Stromal cell of bone marrow (primary cell): Measurements from ENCODE around the gene MLEC.

ENCODE experiments used
- DNase-seq: peaks from one replicate; pipeline ENCODE4 v3.0.0-alpha.2; 2012; ENCODE audit warnings: low read depth

Gene MLEC, protein sequence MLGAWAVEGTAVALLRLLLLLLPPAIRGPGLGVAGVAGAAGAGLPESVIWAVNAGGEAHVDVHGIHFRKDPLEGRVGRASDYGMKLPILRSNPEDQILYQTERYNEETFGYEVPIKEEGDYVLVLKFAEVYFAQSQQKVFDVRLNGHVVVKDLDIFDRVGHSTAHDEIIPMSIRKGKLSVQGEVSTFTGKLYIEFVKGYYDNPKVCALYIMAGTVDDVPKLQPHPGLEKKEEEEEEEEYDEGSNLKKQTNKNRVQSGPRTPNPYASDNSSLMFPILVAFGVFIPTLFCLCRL

DNA sequence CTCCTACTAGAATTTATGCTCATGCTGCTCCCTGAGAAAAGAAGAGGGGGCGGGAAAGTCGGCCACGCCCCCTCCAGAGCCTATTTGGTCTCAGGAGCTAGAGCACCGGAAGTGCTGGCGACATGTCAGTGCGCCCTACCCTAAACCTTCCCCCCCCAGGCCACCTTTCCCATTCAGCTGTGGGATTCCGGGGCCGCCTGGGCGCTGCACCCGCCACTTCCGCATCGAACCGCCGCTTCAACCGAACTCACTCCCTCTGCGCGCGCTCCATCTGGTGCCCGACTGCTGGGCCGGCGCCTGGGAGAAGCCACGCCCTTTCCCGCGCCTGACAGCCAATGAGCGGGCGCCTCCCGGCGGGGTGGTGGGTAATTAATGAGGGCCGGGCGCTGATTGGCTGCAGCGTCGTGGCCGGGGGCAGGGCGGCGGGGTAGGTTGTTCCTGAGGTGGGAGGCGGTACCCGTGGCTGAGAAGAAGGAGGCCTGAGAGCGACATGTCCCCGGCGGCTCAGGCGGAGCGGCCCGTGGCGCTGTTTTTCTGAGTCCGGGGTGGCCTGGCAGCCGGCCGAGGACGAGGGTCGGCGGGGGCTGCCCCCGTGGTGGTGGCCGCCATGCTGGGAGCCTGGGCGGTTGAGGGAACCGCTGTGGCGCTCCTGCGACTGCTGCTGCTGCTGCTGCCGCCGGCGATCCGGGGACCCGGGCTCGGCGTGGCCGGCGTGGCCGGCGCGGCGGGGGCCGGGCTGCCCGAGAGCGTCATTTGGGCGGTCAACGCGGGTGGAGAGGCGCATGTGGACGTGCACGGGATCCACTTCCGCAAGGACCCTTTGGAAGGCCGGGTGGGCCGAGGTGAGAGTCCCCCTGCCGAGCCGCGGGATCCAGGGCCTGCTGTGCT is at the start of gene MLEC:
Gene MLEC (plus strand): TSS at position 460 of the 888 bp plus-strand sequence. CDS start 148 bp downstream, at position 608.
- peak; percentile 95 for DNase-seq

DNA sequence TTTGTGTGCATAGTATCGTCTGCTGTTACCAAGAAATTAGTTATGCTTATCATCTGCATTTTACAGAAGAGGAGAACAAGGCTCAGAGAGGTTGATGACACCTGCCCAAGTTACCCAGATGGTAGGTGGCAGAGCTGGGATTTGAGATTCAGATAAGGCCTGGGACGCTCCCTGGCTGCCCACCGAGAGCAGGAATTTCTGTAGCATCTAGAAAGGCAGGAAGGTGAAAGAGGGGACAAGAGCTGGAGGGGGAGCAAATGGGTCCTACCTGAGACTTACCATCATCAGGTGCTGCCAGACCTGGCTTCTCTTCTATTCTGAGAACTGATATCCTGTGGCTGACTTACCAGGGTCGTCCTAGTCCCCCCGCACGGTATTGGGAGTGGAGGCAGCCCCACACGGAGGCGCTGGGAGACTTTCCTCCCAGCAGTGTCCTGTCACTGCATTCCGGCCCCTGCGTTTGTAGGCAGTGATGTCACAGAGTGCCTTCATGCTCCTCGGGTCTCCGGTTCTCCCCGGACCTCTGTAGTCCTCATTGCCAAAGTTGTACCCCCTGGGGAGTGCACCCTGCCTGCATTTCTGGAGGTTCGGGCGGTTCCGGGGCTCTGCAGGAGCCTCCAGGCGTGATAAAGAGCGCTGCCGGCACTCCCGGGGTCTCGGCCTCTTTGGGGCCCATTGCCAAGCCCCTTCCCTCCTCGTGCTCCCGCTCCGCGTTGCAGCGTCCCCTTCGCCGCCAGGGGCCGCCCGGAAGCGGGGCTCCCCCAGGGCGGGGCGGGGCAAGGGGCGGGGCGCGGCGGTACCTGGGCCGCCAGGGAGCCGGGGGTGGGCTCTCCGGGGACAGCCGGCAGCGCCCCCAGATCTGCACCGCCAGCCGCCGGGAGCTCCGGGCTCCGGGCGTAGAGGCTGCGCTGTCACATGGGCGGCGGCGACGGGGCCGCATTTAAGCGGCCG is 46.9 kb upstream of the MLEC start, which contains the start of gene CABP1:
Gene CABP1 (plus strand): TSS at position 856 of the 951 bp plus-strand sequence. CDS start 60 bp downstream, at position 916.
- DNase-seq = no peak

DNA sequence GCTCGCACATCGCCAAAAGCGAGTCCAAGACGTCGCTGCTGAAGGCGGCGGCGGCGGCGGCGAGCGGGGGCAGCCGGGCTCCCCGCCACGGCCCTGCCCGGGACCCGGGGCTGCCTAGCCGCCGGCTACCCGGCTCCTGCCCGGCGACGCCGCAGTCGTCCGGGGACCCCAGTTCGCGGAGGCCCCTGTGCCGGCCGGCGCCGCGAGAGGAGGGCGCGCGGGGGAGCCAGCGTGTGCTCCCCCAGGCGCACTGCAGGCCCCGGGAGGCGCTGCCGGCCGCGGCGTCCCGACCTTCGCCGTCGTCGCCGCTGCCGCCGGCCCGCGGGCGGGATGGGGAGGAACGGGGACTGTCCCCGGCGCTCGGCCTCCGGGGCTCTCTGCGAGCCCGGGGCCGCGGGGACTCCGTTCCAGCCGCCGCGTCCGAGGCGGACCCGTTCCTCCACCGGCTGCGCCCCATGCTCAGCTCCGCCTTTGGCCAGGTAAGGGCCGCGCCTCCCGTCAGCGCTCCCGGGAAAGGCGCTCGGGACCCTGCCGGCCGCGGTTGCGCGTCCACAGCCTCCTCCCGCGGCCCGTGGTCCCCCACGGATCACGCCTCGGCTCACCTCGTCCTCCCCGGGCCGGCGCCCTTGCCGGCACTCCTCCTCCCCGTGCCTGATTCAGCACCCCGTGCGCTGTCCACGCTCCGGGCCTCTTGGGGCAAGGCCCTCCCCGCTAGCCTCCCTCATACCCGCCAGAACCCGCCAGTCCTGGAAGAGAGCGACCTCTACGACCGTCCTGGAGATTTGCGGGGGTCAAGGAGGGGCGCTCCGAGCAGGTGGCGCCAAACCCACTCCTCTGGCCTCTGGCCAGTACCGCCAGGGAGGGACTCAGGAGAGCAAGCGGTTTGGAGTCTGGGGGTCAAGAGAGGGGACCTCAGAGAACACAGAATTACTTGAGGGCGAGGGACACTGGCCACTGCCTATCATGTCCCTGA is 45.8 kb upstream of the MLEC start:
- no peak for DNase-seq

DNA sequence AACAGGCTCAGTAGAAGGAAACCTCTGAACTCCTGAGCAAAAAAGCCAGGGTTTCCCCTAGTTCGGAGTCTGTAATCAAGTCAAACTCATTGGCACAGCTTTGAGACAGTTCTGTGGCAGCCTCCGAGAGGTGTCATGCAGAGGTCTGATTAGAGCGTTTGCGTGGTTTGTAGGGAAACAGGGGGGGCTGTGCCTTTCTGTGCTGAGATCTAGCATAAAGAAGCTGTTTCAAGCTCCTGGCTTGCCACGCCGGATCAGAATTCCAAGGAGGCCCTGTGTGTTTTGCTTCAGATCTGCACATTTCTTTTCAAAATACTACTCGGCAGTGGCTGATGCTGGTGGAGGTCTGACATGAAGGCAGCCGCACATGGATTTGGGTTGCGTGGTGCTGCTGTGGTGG is 44.8 kb upstream of the MLEC start:
- DNase-seq = no peak

DNA sequence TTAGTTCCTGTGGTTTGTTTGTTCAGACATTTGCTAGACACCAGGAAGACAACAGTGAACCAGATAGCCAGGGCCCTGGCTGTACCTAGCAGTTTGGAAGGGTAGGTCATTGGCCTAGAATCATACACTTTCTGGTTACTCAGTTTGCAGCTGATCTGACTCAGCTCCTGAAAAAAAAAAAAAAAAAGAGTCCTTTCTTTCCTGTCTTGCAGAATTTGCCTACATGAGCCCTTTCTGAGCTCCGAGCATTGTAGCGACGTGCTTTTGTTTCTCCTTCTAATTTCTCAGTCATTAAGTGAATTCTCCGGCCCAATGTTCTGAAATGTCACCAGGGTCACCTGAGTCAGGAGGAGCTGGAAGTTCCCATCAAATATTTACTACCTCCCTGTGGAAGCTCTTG is 44.1 kb upstream of the MLEC start:
- DNase-seq = no peak

DNA sequence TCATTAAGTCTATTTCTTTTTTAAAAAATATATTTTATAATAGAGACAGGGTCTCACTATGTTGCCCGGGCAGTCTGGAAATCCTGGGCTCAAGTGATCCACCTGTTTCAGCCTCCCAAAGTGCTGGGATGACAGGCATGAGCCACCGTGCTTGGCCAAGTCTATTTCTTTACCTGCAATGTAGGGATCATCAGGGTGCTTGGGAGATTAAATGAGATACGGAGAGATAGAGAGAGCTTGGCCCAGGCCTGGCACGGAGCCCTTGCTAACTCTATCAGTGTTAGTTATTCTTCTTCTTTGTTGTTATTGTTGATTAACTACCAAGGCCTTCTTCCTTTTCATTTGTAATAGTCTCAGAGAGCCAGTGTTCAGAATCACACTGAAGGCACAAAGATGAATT is 43.4 kb upstream of the MLEC start:
- DNase-seq = no peak

DNA sequence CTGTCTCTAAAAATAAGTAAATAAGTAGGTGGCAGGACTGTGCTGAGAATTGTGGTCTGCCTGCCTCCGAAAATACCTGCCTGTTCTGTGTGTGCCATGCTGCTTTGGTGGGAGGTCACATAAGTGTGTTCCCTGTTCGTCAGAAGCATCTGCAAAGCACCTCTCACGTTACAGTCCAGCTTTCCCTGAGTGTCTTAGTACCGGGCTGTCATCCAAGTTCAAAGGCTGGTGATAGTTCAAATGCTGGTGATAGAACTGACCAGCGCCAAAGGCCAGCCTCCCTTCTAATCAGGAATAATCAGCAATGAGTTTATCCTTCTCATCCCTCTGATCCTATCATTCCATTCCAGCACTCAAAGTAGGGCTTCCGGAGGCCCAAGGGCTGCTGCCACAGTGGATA is 40.9 kb upstream of the MLEC start:
- no peak for DNase-seq

DNA sequence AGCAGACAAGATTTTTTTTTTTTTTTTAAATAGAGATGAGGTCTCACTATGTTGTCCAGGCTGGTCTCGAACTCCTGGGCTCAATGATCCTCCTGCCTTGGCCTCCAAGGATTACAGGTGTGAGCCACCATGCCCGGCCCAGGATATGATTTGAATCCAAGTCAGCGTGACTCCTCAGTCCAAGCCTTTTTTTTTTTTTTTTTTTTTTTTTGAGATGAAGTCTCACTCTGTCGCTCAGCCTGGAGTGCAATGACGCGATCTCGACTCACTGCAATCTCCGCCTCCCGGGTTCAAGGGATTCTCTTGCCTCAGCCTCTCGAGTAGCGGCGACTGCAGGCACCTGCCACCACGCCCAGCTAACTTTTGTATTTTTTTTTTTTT is 39.6 kb upstream of the MLEC start:
- no peak for DNase-seq

DNA sequence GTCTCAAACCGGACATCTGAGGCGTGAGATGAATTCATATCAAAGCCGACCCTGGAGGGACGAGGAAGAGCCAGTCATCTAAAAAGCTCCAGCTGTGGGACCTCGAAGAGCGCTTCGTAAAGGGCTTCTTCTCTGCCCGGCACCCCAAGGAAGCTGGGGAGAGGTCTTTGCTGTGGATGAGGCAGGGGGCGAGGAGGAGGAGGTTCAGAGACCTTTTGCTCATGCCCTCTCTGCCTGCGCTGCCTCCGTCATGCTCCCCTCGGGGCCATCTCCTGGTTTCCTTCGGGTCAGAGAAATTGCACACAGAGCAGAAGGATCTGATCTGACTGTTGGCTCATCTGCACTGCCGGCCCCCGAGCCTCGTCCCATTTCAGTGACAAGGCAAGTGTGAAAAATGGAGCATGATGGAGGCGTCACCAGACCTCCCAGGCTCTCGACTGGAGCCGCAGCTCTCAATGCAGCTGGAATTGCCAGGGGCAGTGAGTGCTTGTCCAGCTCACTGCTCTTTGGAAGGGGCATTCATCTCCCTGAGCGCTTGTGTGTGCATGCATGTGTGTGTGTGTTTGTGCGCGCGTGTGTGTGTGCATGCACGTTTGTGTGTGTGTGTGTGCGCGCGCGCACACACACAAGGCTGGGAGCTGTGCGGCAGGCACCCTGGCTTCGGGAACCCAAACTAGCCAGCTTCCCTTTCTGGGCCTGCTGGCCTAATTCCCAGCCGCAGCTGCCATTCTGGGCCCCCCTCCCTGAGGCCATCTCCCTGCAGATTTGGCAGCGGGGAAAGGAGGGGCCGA is 37.3 kb upstream of the MLEC start:
- DNase-seq = no peak

DNA sequence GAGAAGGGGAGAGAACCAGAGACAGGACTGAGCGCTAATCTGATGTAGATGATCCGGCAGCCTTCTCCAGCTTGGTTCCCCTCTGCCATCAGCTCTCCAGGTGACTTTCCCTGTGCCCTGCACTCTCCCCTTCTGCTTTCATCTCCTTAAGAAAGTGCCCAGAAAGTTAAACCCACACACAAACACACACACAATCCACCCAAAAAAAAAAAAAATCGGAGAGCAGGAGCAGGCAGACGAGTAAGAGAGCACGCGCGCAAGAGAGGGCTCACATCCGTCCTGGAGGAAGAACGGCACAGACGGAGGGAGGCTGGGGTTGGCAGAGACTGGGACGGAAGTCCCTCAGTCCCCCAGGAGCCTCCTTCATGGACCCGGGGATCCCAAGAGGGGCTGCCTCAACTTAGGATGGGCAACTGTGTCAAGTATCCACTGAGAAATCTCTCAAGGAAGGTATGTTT is 36.7 kb upstream of the MLEC start:
- DNase-seq = no peak

DNA sequence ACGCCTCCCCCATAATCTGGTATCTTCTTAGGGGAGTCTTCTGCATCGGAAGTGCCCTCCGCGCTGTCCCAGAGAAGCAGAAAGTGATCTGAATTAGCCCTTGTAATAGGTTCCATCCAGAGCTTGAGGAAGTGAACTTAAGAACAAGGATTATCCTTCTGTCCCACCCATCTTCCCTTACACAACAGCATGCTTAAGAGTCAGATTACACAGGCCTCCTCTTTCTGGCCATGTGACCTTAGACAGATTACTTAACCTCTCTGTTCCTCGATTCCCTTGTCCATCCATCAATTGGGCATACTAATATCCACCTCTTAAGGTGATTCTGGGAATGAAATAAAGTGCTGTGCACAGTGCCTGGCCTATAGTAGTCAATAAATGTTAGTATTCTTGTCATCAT is 35.1 kb upstream of the MLEC start:
- DNase-seq = no peak

DNA sequence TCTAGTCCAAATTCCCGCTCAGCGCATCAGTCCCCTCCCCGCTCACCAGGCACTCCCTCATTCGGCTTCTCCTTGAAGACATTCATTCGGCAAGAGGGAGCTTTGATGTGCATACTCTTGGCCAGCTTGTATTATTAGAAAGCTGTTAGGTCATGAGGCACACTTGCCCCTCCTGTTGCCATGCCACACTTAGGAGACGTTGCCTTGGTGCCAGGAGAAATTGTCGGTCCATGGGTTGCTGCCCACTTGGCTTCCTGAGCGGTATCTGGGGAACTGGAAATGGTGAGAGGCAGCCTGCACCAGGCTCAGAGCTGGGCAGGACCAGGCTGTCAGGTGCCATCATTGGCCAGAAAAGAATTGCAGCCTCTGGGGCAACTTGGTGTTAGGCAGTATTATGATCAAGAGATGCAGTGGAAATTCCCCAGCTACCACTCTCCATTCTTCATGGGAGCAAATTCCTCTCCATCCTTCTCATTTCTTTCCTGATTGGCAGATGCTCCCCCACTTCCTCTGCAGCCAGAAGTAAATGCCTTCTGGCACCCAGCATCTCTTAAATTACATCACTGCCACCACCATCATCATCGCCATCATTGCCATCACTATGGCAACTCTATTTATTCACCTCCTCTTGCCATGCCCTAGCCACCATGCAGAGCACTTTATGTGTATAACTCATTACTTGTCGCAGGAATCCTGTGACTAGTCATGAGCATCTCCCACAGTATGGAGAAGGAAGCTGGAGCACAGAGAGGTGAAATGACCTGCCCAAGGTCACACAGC is 34.1 kb upstream of the MLEC start:
- DNase-seq = no peak

DNA sequence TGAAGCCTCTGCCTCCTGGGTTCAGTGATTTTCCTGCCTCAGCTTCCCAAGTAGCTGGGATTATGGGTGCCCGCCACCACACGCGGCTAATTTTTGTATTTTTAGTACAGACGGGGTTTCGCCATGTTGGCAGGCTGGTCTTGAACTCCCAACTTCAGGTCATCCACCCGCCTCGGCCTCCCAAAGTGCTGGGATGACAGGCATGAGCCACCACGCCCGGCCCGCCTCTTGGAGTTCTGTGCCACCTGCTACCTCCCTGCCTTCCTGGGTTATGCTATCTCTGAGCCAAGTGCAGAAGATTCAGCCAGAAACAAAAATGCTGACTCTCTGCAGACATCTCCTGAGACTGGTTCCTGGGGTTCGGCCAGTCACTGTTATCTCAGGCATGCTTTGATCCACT is 33.3 kb upstream of the MLEC start:
- no peak for DNase-seq

DNA sequence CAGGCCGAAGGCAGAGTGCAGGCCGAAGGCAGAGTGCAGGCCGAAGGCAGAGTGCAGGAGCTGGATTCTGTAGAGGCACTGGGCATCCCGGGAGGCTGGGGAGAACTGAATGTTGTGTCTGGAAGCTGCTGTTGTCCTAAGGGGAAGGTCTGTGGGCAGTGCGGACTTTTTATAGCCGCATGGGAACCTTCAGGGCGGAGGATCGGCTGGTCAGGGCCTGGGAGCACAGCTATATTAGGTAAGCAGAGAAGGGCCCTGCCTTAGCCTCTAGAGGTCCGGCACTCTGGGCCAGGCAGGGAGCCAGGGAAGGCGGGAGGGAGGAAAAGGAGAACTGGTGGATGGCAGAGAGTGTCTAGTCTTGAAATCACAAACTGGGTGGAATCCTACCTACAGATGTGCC is 32.3 kb upstream of the MLEC start:
- no peak for DNase-seq

DNA sequence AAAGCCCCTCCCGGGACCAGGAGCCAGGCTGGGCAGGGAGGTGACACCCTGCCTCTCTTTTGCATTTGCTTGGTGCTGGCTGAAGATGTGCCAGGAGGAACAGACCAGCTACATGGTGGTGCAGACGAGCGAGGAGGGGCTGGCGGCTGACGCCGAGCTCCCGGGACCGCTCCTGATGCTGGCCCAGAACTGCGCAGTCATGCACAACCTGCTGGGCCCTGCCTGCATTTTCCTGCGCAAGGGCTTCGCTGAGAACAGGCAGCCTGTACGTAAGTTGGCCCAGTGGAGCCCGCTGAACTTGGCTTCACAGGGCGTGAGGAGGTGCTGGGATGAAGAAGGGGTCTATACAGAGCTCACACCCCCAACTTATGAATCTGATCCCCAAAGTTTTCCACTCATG is 30.9 kb upstream of the MLEC start:
- DNase-seq = no peak

DNA sequence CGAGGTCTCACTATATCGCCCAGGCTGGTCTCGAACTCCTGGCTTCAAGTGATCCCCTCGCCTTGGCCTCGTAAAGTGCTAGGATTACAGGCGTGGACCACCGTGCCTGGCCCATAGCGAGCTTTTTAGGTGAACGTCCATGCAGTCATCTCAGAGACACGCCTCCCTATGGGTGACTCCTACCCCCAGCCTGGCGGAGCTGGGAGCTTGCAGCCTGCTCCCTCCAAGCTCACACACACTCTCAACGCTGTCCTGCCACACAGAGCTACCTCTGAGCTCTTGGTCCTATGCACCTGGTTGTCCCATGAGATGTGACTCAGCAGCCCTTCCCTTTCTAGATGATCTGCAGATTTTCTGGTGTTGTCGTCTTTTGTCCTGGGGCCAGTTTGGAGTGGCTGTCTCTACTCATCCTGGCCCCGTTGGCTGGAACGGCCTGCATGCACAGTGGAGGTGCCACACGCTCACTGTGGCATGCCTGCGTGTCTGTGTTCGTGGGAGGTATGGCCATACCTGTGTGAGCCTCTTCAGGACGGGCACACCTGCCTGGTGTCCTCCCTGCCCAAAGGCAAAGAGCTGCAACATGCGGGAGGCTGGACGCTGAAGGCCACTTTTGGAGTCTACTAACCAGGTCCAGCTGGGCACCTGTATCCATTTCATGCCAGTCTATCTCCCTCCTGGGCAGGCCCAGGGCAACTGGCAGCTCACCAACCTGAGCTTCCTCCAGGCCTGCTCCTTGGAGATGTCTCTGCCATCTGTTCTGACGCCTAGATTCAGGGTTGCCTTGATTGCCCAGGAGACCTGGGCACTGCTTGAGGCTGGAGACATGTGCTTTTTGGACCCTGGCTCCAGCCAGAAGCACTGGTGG is 28.4 kb upstream of the MLEC start:
- DNase-seq = no peak

DNA sequence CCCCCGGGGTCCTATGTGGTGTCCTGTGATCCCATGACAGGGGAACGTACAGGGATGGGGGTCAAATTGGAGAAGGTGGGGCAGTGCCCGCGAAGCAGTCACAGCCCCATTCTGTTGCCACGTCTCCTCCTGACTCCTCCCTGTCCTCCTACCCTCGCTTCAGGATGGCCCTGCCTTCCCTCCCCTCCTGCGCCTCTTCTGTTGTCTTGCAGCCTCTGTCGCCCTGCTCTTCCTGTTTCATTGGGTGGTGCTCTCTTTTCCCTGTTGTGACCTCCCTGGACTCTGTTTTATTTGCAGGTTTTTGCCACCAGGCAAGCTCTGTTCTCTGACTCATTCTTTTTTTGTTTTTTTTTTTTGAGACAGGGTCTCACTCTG is 27.8 kb upstream of the MLEC start:
- no peak for DNase-seq

DNA sequence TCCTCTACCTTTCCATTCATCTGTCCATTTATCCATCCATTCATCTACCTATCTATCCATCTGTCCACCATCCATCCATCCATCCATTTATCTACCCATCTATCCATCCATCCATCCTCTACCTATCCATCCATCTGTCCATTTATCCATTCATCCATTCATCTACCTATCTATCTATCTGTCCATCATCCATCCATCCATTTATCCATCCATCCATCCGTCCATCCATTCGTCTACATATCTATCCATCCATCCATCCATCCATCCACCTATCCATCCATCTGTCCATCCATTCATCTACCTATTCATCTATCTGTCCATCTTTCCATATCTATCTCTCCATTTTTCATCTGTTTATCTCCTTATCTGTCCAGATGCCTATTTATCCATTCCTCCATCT is 25.5 kb upstream of the MLEC start:
- no peak for DNase-seq
